ENCODE measurements around the gene CRACR2A.

CRACR2A gene

GRCh38 chr12:3790642-3791041, 37.7 kb upstream of the CRACR2A start:
- TF ChIP-seq CTCF (conservative IDR thresholded peaks at IDR 0.05; ENCODE audit: control insufficient read depth, insufficient read depth, low read depth, low read length): no peak
- DNase-seq (ENCODE audit: low read depth): no peak
- no peak overlapping the region for H3K4me3 ChIP-seq (ENCODE audit: control insufficient read depth, low read depth, low read length)

- no peak overlapping the region for H3K4me3 ChIP-seq (ENCODE audit: control insufficient read depth, low read depth, low read length)
- TF ChIP-seq CTCF (conservative IDR thresholded peaks at IDR 0.05; ENCODE audit: control insufficient read depth, insufficient read depth, low read depth, low read length): no peak
- DNase-seq (ENCODE audit: low read depth): no peak
These were observed 36.9 kb upstream of the CRACR2A start for GRCh38 chr12:3789838-3790237.

DNA sequence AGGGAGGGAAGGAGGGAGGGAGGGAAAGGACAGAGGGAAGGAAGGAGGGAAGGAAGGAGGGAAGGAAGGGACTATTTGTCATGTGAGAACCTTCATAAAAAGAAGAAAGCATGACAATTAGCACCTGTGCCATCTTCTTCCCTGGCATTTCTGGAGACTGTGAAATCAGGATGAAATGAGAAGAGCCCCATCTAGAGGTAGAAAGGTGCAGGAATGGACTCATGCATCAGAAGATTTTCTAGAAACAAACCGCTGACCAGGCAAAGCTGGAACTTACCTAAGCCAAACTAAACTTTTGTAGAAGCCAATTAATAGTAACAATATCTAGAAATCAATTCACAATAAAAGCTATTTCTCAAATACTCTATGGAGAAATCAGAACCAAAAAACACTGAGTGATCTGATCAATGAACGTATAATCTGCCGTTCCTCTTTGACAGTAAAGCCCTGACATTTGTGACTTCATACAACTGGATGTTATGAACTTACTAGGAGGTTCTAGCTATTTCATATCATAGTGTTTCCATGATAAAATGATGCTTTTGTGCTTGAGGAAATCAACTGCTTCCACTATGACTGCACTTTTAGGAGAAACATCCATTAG, 24.4 kb upstream of the CRACR2A start:
- H3K4me3 ChIP-seq (ENCODE audit: control insufficient read depth, low read depth, low read length): no peak overlapping the region
- peak; percentile 85 for TF ChIP-seq CTCF (conservative IDR thresholded peaks at IDR 0.05; ENCODE audit: control insufficient read depth, insufficient read depth, low read depth, low read length)
- DNase-seq (ENCODE audit: low read depth): peak; percentile 61

DNA sequence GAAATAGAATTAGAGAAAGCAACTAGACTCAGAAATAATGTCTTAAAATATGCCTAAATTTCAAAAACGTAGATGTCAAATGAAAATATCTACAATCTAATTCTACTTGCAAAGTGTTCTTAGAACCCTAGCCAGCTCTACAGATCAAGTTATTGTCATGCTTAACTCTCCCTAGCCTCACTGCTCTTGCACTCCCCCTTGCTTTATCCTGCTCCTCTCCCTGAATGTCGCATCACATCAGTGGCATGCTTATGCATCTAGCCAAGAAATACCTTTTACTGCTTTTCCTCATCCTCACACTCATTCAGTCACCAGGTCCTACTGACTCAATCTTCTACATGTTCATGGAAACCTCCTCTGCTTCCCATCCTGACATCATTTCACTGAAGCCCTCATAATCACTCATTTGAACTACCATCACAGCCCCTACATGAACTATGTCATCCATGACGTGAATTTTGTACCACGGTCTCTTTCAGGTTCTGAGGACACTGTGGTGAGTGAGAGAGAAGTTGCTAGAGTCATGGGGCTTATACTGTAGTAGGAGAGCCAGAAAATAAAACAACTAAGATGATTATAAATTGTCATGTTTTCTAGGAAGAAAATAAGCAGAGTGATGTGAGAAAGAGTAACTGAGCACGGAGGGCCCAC, 22.6 kb upstream of the CRACR2A start:
- no peak overlapping the region for H3K4me3 ChIP-seq (ENCODE audit: control insufficient read depth, low read depth, low read length)
- no peak for TF ChIP-seq CTCF (conservative IDR thresholded peaks at IDR 0.05; ENCODE audit: control insufficient read depth, insufficient read depth, low read depth, low read length)
- peak; percentile 12 for DNase-seq (ENCODE audit: low read depth)

DNA sequence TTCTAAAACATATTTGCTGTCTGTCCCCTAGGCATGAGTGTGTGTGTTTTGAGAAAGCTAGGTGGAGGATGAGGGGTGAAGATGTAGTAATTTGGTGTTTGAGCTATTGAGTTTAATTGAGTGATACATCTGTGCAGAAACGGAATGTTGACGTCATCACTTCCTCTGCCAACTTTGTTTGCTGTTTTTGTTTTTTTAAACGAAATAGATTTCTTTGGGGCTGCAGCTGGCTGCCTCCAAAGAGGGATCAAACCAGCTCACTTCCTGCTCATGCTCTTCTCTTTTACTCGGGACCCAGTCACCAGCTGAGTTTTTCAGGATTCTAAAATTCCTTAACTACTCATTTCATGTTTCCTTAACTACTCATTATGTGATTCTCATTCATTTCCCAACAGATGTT, 19.5 kb upstream of the CRACR2A start:
- TF ChIP-seq CTCF (conservative IDR thresholded peaks at IDR 0.05; ENCODE audit: control insufficient read depth, insufficient read depth, low read depth, low read length): no peak
- H3K4me3 ChIP-seq (ENCODE audit: control insufficient read depth, low read depth, low read length): no peak overlapping the region
- DNase-seq (ENCODE audit: low read depth): peak; percentile 73

GRCh38 chr12:3771853-3772252, 18.9 kb upstream of the CRACR2A start:
- no peak for TF ChIP-seq CTCF (conservative IDR thresholded peaks at IDR 0.05; ENCODE audit: control insufficient read depth, insufficient read depth, low read depth, low read length)
- no peak for DNase-seq (ENCODE audit: low read depth)
- H3K4me3 ChIP-seq (ENCODE audit: control insufficient read depth, low read depth, low read length): no peak overlapping the region

Data from fibroblast of mammary gland (primary cell).